C4-2B (cell line): ENCODE results near the gene RFX8.
"Not testable (repeated sequence)": the region's sequence is repeated elsewhere in the genome, so short reads cannot be mapped to it uniquely, and the experiment has no call there.

Experiments
- H3K27ac ChIP-seq: fragments of 450-650 bp; 2 replicates; pipeline ENCODE4 v1.5.1; 2017
- CTCF ChIP-seq: fragments of 450-650 bp; conservative IDR thresholded peaks from 2 replicates; pipeline ENCODE4 v1.5.1; 2017; ENCODE audit warnings: mild to moderate bottlenecking
- ZFX ChIP-seq: fragments of 450-650 bp; IDR thresholded peaks from 2 replicates; pipeline ENCODE4 v1.6.1; 2017

RFX8 gene

GRCh38 chr2:101463911-101464641 is 10.8 kb downstream of the RFX8 start:
- H3K27ac ChIP-seq: no peak overlapping the region
- TF ChIP-seq ZFX: no peak
- TF ChIP-seq CTCF: no peak

GRCh38 chr2:101463421-101463820 is 11.5 kb downstream of the RFX8 start:
- TF ChIP-seq ZFX (no peak), CTCF (no peak)
- no peak overlapping the region for H3K27ac ChIP-seq

- TF ChIP-seq CTCF (no peak), ZFX (no peak)
- H3K27ac ChIP-seq: no peak overlapping the region
Observed at GRCh38 chr2:101461381-101461780, 13.5 kb downstream of the RFX8 start.

- H3K27ac ChIP-seq: not testable (repeated sequence)
Observed at GRCh38 chr2:101454408-101454807, 20.5 kb downstream of the RFX8 start.

GRCh38 chr2:101450965-101451364 is 23.9 kb downstream of the RFX8 start:
- H3K27ac ChIP-seq: no peak overlapping the region
- no peak for TF ChIP-seq CTCF
- no peak for TF ChIP-seq ZFX

GRCh38 chr2:101446869-101447268 is 28.0 kb downstream of the RFX8 start:
- TF ChIP-seq CTCF (no peak), ZFX (no peak)
- H3K27ac ChIP-seq: no peak overlapping the region

GRCh38 chr2:101442667-101443061 is 32.2 kb downstream of the RFX8 start:
- H3K27ac ChIP-seq: no peak overlapping the region
- TF ChIP-seq ZFX (no peak), CTCF (no peak)

- TF ChIP-seq CTCF (no peak), ZFX (no peak)
- no peak overlapping the region for H3K27ac ChIP-seq
Observed at GRCh38 chr2:101442042-101442666, 32.8 kb downstream of the RFX8 start.
